Measurements from ENCODE around the gene LPCAT3.

DNA sequence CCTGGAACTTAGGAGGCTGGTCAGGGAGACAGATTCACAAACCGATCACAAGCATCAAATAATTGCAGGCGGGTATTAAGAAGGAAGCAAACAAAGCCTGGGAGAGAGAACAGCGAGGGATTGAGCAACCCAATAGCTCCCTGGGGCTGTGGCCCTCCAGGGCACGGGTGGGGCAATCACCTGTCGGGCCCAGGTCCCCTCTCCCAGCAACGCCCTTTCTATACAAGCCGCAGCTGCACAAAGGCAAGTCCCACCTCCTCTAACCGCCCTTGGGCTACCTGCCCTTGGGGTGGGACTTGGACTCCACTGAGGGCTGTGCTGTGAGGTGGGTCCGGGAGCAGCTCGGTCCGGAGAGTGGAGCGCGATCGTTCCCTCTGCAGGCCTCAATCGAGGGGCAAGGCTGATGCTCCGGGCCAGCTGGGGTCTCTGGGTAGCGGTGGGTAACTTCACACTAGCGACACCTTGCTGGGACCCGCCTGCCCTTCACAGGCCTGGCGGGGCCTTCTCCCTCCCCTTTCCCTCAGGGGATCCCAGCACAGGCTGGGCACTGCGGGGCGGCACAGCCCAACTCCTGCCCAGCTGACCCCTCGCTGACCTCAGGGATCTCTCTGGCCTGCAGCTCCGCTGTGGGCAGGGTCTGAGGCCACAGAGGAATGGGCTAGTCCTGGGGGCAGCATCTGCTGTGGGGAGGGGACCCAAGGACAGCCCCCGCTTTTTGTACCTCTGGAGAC is 55.8 kb downstream of the LPCAT3 start:
- no peak for TF ChIP-seq POLR2A (IDR thresholded peaks at IDR 0.05)
- TF ChIP-seq, protein P1, sequence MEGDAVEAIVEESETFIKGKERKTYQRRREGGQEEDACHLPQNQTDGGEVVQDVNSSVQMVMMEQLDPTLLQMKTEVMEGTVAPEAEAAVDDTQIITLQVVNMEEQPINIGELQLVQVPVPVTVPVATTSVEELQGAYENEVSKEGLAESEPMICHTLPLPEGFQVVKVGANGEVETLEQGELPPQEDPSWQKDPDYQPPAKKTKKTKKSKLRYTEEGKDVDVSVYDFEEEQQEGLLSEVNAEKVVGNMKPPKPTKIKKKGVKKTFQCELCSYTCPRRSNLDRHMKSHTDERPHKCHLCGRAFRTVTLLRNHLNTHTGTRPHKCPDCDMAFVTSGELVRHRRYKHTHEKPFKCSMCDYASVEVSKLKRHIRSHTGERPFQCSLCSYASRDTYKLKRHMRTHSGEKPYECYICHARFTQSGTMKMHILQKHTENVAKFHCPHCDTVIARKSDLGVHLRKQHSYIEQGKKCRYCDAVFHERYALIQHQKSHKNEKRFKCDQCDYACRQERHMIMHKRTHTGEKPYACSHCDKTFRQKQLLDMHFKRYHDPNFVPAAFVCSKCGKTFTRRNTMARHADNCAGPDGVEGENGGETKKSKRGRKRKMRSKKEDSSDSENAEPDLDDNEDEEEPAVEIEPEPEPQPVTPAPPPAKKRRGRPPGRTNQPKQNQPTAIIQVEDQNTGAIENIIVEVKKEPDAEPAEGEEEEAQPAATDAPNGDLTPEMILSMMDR (IDR thresholded peaks at IDR 0.05), result no peak
